Stimulated activated CD4-positive, alpha-beta T cell treated with anti-CD3 and anti-CD28 coated beads, Interleukin-12 subunit alpha, Interleukin-12 subunit beta, amount 100 ng/mL, for 4 hours (primary cell): ENCODE results near the gene LRRC26.
A peak's percentile ranks its signal among the peaks of the same experiment; 100 is the strongest.
"Not testable (repeated sequence)": the region's sequence is repeated elsewhere in the genome, so short reads cannot be mapped to it uniquely, and the experiment has no call there.

ENCODE experiments used
- DNase-seq: peaks from one replicate; pipeline ENCODE4 v3.0.0-alpha.2; 2020

Gene LRRC26

DNA sequence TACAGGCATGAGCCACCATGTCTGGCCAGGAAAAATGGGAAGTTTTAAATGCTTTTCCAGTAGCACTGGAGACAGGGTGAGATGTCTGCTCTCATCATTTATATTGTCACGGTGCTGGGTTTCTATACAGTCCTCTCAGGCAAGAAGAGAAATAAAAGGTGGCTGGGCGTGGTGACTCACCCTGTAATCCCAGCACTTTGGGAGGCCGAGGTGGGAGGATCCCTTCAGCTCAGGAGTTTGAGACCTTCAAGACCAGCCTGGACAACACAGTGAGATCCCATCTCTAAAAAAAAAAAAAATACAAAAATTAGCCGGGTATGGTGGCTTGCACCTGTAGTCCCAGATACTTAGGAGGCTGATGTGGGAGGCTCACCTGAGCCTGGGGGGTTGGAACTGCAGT lies 35.7 kb downstream of the LRRC26 start:
- no peak for DNase-seq

DNA sequence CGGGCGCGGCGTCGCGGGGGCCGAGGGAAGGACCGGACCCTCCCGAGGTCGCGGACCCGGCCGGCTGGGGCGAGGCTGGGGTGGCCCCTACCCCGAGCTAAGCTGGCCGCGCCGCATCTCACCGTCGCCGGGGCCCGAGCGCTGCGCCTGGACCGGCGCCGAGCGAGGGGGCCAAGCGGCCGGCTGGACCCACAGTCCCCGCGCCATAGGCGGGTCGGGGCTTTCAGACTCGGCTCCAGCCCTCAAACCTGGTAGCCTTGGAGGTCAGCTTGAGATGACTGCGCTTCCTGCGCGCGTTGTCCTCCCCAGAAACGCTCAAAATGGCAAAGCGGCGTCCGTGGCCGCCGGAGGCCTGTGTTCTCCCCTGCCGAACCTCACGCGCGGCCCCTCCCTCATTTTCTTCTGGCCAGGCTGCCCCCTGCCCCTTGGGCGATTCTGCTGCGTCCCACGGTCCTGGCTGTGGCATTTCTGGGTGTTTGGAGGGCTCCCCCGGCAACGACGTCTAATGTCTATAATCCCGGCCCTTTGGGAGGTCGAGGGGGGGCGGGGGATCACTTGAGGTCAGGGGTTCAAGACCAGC lies 39.6 kb downstream of the LRRC26 start:
- DNase-seq = no peak

DNA sequence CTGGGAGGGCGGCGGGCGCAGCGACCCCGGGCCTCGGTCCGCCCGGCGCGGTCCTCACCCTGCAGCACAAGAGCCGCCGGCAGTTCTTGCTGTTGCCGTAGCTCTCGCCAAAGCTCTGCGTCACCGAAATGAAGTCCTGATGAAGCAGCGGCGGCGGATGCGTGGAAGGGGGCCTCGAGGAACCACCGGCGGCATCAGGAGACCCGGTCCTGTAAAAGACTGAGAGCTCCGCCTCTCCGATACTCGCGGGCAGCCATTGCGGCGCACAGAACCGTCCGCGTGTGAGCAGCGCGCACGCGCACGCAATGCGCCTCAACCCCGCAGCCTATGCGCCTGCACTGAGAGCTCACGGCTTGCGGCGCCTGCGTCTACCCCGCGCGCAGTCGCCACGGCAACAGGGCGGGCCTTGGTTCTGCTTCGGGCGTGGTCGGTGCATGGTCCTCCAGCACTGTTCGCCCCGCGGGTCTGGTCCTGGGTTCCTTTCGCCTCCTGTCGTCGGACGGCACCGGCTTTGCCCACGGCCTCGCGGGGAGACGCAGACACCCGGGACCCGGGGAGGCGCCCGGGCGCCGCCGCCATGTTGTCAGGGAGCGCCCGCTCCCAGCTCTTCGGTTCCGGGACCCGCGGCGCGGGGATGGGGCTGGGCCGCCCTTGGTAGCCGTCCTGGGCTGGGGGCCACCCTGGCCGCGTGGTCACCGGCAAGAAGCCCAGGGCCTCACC lies 40.2 kb downstream of the LRRC26 start:
- DNase-seq = peak; percentile 86

DNA sequence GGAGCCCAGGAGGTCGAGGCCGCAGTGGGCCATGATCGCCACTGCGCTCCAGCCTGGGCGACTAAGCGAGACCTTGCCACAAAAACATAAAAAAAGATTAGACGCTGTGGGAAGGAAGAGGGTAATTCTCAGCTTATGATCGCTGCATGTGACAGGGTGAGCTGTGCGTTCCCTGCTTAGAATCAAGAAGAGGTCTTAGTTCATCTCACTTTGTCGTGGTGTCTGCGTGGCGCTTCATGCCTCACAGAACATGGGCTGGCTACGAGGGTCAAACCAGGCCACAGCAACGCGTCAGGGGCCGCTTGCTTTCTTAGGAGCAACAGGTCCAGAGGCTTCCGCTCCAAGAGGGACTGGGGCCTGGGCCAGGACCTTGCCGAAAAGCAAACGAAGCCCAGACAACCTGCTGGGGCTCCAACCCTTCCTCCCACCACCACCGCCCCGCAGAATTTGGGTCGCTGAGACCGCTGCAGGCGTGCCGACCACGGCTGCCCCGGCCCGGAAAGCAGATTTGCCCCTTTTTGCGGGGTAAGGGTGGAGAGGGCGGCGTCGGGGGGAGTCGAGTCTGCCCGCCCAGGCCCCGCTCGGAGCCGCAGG lies 40.9 kb downstream of the LRRC26 start:
- no peak for DNase-seq

DNA sequence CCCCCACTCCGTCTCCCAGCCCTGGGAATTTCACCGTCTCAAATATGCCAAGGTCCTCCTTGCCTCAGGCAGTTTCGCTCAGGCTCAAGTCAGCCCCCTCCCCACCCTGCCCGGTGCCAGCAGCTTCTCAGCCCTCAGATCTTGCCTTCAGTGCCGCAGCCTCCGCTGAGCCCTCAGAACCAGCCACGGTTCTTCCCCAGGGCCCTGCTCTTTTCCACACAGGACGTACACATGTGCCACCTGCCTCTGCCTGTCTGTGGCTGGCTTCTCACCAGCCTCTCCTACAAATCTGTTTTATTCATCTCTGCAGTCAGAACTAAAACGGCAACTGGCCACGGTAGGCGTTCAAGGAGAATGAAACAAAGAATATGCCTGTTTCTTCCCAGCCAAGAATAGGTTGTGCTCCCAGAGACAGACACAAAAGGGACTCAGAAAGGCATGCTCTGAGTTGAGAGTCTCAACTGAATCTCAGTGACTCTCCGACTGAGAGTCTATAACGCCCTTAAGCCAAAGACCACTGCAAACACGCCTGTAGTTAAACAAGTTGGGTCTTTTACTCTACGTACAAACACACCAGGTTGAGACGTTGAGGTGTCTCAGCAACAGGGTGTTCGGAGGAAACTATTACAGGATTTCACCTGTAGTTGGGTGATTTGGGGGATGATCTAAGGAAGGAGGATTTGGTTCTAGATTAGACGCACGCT lies 41.5 kb downstream of the LRRC26 start:
- no peak for DNase-seq

DNA sequence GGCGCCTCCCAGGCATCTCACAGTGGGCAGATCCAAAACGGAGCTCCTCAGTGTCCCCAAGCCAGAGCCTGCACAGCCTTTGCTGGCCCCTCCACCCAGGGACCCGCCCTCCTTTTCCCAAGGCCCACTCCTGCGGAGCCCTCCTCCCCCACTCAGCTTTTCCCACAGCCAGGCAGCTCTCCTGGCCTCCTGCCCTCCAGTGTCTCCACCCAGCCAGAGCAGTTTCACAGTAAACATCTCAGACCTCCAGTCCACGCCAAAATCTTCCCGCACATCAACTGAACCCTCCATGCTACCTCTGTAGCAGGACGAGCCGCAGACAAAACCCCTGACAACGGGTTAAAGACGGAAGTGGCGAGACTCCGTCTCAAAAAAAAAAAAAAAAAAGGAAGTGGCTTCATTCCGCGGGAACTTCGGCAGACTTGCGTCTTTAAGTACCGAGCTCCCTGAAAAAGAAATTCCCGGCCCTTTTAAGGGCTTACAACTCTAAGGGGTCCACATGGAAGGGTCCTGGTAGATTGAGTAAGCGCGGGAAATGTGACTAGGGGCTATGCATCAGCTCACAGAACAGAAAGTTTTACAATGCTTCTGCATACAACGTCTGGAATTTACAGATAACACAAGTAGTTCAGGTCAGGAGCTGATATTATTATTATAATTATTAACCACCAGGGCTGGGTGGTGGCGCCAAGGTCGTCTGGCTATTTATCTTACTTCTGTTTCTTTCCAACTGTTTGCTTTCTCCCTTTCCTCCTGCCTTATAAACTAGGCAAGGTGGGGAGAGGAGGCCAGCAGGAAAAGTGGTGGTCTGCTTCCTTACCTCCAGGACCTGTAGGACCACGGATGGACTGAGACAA lies 42.3 kb downstream of the LRRC26 start:
- no peak for DNase-seq

DNA sequence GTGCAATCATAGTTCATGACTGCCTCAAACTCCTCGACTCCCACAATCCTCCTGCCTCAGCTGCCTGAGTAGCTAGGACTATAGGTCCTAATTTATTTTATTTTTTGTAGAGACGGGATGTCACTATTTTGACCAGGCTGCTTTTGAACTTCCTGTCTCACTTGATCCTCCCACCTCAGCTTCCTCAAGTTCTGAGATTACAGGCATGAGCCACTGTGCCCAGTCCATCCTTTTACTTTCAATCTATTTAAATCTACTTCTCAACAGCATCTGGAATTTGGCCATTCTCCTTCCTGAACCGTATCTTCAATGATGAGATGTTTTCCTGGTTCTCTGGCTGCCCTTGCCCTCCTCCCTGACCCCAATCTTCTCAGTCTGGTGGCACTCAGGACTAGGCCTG lies 43.1 kb downstream of the LRRC26 start:
- DNase-seq = no peak

DNA sequence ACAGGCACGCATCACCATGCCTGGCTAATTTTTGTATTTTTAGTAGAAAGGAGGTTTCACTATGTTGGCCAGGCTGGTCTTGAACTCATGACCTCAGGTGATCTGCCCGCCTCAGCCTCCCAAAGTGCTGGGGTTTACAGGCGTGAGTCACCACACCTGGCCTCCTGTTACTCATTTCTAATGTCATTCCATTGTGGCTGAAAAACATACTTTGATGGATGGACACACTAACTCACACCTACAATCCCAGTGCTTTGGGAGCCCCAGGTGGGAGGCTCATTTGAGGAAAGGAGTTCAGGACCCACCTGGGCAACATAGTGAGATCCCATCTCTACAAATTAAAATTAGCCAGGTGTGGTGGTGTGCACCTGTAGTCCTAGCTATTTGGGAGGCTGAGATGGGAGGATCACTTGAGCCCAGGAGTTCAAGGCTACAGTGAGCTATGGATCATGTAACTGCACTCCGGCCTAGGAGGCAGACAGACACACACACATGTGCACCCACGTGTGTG lies 45.8 kb downstream of the LRRC26 start:
- DNase-seq = not testable (repeated sequence)

DNA sequence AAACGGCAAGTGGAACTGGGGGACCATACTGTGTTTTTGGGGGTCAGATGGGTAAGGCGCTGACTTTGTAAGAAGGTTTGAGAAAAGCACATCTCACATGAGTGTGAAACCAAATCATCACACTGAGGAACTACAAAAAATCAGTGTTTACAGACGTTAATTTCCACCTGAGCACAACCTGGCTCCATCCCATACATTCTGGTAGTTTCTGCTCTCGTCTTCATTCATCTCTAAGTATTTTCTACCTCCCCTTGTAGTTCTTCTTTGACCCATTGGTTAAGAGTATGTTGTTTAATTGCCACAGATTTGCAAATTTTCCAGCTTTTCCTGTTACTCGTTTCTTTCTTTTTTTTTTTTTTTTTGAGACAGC lies 46.4 kb downstream of the LRRC26 start:
- DNase-seq = no peak

DNA sequence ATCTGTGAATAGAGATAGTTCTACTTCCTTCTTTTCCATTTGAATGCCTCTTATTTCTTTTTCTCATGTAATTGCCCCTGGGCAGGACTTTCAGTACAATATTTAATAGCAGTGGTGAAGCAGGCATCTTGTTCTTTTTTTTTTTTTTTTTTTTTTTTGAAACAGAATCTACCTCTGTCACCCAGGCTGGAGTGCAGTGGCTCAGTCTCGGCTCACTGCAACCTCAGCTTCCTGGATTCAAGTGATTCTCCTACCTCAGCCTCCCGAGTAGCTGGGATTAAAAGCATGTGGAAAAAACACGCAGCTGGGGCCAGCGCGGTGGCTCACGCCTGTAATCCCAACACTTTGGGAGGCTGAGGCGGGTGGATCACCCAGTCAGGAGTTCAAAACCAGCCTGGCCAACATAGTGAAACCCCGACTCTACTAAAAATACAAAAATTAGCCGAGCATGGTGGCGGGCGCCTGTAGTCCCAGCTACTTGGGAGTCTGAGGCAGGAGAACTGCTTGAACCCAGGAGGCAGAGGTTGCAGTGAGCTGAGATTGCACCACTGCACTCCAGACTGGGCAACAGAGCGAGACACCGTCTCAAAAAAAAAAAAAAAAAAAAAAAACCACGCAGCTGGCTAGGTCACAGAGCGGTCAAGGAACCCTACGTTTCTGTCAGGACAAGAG lies 46.9 kb downstream of the LRRC26 start:
- not testable (repeated sequence) for DNase-seq

DNA sequence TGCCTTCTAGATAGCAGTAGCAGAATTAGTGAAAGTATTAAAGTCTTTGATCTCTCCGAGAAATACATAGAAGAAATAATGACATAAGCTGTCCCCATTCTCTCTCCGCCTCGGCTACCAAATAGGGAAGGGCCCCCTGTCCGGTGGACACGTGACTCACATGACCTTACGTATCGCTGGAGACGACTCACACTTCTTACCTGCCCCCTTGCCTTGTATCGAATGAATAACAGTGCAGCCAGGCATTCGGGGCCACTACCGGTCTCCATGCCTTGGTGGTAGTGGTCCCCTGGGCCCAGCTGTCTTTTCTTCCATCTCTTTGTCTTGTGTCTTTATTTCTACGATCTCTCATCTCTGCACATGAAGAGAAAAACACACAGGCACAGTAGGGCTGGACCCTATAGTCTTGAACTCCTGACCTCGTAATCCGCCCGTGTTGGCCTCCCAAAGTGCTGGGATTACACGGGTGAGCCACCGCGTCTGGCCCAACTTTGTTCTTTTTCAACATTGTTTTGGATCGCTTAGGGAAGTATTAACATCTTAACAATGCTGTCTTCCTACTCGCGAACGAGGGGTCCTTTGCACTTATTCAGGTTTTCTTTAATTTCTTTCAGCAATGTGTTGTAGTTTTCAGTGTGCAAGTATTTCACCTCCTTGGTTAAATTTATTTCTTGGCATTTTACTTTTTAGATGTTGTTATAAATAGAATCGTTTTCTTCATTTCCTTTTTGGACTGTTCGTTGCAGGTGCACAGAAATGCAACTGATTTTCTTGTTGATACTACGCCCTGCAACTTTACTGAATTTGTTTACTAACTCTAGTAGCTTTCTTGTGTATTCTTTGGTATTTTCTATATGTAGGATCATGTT lies 47.7 kb downstream of the LRRC26 start:
- not testable (repeated sequence) for DNase-seq
